Kidney (tissue), 14 donors: Measurements from ENCODE around the gene PIP5K1C. TPM values are rescaled to one million over a fixed set of nuclear protein-coding genes. Genes with fewer than 3 reads are reported as not detected.

Source experiments
- DNase-seq, 5 donors: peaks; one replicate each; pipeline ENCODE4 v3.0.0-alpha.2; 2013 to 2020
- FAIRE-seq: peaks from 2 replicates; lab custom pipeline; 2012; peaks lifted over from hg19 to GRCh38; lab: Jason Lieb, UNC
- H3K27ac ChIP-seq, 2 donors: one replicate each; pipeline ENCODE4 v1.7.0; 2013; ENCODE audit warnings: low read depth in 2 of 2, low read length in 2 of 2, inconsistent platforms in 1 of 2
- H3K27me3 ChIP-seq: one replicate; pipeline ENCODE4 v1.7.1; 2013; ENCODE audit warnings: low read length, inconsistent platforms; ENCODE audit not compliant: control insufficient read depth, insufficient read depth
- H3K36me3 ChIP-seq, 3 donors: one replicate each; pipeline versions ENCODE4 v1.7.0 to v1.7.1; 2013; ENCODE audit warnings: low read length in 3 of 3, control low read depth in 1 of 3, inconsistent platforms in 1 of 3; ENCODE audit not compliant: insufficient read depth in 3 of 3, control insufficient read depth in 2 of 3
- H3K4me1 ChIP-seq, 3 donors: one replicate each; pipeline versions ENCODE4 v1.7.0 to v1.7.1; 2013; ENCODE audit warnings: low read length in 3 of 3, inconsistent platforms in 1 of 3, low read depth in 1 of 3; ENCODE audit not compliant: control insufficient read depth in 2 of 3, insufficient read depth in 2 of 3
- H3K4me3 ChIP-seq, 3 donors: one replicate each; pipeline versions ENCODE4 v1.7.0 to v1.8.1; 2013; ENCODE audit warnings: low read length in 3 of 3, control low read depth in 1 of 3, inconsistent platforms in 1 of 3
- H3K9ac ChIP-seq, 3 donors: one replicate each; pipeline versions ENCODE4 v1.7.0 to v1.7.1; 2013; ENCODE audit warnings: low read length in 3 of 3, control low read depth in 1 of 3, inconsistent platforms in 1 of 3
- H3K9me3 ChIP-seq, 3 donors: one replicate each; pipeline versions ENCODE4 v1.7.0 to v1.7.1; 2013; ENCODE audit warnings: low read length in 3 of 3, control low read depth in 1 of 3, inconsistent platforms in 1 of 3; ENCODE audit not compliant: control insufficient read depth in 2 of 3, insufficient read depth in 1 of 3
- CTCF ChIP-seq: IDR thresholded peaks from 3 replicates; pipeline ENCODE4 v1.5.1; 2012; ENCODE audit warnings: mild to moderate bottlenecking, moderate library complexity, borderline replicate concordance; ENCODE audit not compliant: insufficient read depth; ENCODE audit errors: extremely low read depth
- intact Hi-C: fragments of 100-400 bp; cut with DNase I; formaldehyde crosslinking; loops from one replicate; pipeline ENCODE4 v1.11.1; 2022
- polyA plus RNA-seq: library from polyadenylated mRNA; stranded (reverse); fragments of 350-450 nt; fragmentation: Illumina TruSeq; extraction: RNeasy Lipid Tissue Mini Kit (QIAGEN cat#74804); gene quantifications from one replicate; pipeline ENCODE4 v1.2.3, GENCODE V29; 2014; ENCODE audit warnings: low read depth, low replicate concordance; ENCODE audit not compliant: insufficient read depth
- total RNA-seq: library from RNA; stranded (reverse); fragmentation: NEBNext Ultra II Directional; extraction: Animal tissue kit (Norgen Biotek cat#: 25700); gene quantifications from one replicate; pipeline ENCODE4 v1.2.1, GENCODE V29; 2021
- donor health status: control.
- donor health status: control.
- donor health status: control.
- donor health status: control.
- donor health status: control.
- donor health status: DM: yes; HTN: yes; CAD: no.
- donor health status: Normal renal cell carcinoma (clear cell type).

The PIP5K1C gene
- total and polyA plus RNA-seq, 2 donors from 2014 or later, result 11.2 to 35.6 TPM

DNA sequence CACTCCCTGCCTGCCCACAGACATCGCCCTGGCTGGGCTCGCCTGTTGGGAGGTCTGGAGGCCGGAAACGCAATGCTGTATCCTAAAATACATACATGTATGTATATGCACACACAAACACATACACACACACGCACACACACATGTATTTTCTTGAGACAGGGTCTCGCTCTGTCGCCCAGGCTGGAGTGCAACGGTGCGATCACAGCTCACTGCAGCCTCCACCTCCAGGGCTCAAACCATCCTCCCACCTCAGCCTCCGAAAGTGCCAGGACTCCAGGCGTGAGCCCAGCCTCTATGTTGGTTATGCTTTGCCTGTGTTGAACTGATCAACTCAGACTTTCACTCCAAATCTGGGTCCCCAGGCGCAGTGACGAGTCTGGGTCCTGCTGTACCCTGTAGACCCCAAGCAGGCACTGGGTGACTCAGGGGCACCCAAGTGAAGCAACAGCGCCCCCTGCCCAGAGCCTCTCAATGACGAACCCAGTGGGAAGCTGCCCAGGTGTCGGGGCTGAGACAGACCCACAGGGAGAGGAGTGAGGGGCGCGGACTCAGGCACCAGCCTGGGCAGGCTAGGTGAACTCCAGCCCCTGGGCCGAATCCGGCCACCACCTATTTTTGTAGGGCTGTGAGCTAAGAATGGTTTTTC, 46.3 kb downstream of the PIP5K1C start:
- no peak for TF ChIP-seq CTCF
- FAIRE-seq, result no peak
- intact Hi-C loops, result no loop called here
- Histone ChIP-seq H3K36me3 (peaks cover 2 to 12% (median 4%) of the 10 kb centered on the region in 3 donors), H3K9me3 (no peaks in the 10 kb centered on the region), H3K27ac (no peak overlapping the region), H3K9ac (no peak overlapping the region), H3K27me3 (no peaks in the 10 kb centered on the region), H3K4me3 (no peak overlapping the region), H3K4me1 (no peaks in the 10 kb centered on the region)
- DNase-seq, result no peak

- FAIRE-seq, result no peak
- no peak for DNase-seq
- no peak for TF ChIP-seq CTCF
- Histone ChIP-seq H3K36me3 (peaks cover 2 to 12% (median 4%) of the 10 kb centered on the region in 3 donors), H3K4me3 (no peak overlapping the region), H3K9ac (no peak overlapping the region), H3K9me3 (no peaks in the 10 kb centered on the region), H3K27ac (no peak overlapping the region), H3K4me1 (no peaks in the 10 kb centered on the region), H3K27me3 (no peaks in the 10 kb centered on the region)
- intact Hi-C loops, result no loop called here
Observed at GRCh38 chr19:3653081-3653795, 47.0 kb downstream of the PIP5K1C start.

DNA sequence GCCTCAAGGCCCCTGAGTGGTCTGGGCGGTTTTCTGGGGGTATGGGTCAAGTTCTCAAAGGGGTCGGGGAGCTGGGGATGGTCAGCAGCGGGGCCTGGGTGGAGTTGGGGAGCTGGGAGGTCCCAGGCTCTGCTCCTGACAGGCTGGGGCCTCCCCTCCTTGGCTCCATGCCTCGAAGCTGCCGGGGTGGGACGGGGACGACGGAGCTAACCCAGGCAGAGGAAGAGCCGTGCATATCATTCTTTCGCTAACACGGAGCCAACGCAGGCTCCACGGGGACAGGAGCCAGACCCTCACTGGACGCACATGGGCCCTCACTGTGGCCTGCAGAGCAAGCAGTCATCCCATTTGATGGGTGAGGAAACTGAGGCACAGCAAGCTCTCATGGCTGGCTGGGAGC, 47.8 kb downstream of the PIP5K1C start:
- TF ChIP-seq CTCF, result no peak

More for the DNA sequence above, 47.8 kb downstream of the PIP5K1C start:
- Histone ChIP-seq H3K4me1 (no peaks in the 10 kb centered on the region), H3K4me3 (no peak overlapping the region), H3K27me3 (no peaks in the 10 kb centered on the region), H3K9me3 (no peaks in the 10 kb centered on the region), H3K36me3 (peaks cover 2 to 12% (median 4%) of the 10 kb centered on the region in 3 donors), H3K9ac (no peak overlapping the region), H3K27ac (no peak overlapping the region)
- FAIRE-seq (no peak), DNase-seq (no peak)
- intact Hi-C loops, result no loop called here
